CD4-positive, alpha-beta T cell treated with Interleukin-15 for 1 hour (primary cell): ENCODE data around the gene NCAPD3.
A peak's percentile ranks its signal among the peaks of the same experiment; 100 is the strongest.
"Not testable (repeated sequence)": the region's sequence is repeated elsewhere in the genome, so short reads cannot be mapped to it uniquely, and the experiment has no call there.

Source experiments
- DNase-seq: peaks from one replicate; pipeline ENCODE4 v3.0.0-alpha.2; 2020

Gene NCAPD3, protein sequence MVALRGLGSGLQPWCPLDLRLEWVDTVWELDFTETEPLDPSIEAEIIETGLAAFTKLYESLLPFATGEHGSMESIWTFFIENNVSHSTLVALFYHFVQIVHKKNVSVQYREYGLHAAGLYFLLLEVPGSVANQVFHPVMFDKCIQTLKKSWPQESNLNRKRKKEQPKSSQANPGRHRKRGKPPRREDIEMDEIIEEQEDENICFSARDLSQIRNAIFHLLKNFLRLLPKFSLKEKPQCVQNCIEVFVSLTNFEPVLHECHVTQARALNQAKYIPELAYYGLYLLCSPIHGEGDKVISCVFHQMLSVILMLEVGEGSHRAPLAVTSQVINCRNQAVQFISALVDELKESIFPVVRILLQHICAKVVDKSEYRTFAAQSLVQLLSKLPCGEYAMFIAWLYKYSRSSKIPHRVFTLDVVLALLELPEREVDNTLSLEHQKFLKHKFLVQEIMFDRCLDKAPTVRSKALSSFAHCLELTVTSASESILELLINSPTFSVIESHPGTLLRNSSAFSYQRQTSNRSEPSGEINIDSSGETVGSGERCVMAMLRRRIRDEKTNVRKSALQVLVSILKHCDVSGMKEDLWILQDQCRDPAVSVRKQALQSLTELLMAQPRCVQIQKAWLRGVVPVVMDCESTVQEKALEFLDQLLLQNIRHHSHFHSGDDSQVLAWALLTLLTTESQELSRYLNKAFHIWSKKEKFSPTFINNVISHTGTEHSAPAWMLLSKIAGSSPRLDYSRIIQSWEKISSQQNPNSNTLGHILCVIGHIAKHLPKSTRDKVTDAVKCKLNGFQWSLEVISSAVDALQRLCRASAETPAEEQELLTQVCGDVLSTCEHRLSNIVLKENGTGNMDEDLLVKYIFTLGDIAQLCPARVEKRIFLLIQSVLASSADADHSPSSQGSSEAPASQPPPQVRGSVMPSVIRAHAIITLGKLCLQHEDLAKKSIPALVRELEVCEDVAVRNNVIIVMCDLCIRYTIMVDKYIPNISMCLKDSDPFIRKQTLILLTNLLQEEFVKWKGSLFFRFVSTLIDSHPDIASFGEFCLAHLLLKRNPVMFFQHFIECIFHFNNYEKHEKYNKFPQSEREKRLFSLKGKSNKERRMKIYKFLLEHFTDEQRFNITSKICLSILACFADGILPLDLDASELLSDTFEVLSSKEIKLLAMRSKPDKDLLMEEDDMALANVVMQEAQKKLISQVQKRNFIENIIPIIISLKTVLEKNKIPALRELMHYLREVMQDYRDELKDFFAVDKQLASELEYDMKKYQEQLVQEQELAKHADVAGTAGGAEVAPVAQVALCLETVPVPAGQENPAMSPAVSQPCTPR (N-terminal part only)

DNA sequence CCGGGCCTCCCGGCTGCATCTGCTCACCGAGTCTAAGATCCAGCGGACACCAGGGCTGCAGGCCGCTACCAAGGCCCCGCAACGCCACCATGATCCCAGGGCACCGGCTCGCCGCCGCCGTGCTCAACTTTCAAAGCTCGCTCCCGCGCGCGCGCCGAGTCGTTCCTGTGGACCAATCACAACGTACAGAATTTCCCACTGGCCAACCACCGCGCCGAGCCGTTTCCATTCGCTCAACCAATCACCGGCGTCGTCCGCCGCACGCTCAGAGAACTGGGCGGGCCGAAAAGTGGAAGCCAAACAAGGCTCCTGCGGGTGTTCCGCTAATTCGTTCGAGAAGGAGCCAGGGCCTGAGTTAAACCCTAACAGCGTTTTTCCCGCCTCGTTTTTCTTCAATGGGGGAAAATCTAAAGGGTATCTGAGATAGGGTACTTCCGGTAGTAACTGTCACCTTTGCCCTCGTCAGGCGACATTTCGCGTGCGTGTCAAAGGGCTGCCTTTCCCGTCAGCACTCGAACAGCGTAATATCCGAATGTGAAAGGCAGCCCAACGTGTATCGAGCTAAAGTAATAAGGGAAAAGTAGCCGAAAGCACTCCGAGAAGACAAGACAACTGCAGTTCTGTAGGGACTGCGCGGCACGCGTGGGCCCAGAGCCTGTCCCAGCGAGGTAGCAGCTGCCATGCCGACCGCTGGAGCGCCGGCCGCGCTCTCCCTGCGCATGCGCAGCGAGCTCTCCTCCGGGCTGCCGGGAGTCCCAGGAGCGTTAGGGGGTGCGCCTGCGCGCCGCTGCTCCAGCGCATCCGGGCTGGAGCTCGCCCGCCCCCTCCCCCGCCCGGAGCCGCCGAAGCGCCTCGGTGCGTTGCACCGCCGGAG, at the start of gene NCAPD3, which contains the start of gene VPS26B:
TSS of gene NCAPD3 (minus strand) at position 132 of the 874 bp plus-strand sequence. CDS start at position 91, 41 bp downstream.
TSS of gene VPS26B (plus strand) at position 836 of the 874 bp plus-strand sequence. CDS start 452 bp downstream, outside the sequence.
- DNase-seq: peak; percentile 96

DNA sequence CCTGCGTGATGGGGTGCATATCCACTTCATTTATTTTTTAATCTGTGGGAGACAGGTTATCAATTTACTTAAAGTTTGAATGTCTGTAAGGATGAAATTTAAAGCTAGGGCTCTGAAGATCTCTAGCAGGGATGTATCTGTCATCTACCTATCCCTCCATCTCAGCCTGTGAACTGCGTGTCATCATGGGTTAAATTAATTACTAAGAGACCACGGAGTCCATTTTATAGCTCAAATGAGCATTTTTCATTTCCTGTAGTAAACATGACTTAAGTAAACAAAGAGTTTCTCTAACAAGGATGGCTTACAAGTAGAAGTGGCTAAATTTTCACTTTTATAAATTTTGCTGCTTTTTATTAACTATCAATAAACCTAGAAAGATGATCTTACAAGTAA, 49.5 kb upstream of the NCAPD3 start:
- DNase-seq: no peak

DNA sequence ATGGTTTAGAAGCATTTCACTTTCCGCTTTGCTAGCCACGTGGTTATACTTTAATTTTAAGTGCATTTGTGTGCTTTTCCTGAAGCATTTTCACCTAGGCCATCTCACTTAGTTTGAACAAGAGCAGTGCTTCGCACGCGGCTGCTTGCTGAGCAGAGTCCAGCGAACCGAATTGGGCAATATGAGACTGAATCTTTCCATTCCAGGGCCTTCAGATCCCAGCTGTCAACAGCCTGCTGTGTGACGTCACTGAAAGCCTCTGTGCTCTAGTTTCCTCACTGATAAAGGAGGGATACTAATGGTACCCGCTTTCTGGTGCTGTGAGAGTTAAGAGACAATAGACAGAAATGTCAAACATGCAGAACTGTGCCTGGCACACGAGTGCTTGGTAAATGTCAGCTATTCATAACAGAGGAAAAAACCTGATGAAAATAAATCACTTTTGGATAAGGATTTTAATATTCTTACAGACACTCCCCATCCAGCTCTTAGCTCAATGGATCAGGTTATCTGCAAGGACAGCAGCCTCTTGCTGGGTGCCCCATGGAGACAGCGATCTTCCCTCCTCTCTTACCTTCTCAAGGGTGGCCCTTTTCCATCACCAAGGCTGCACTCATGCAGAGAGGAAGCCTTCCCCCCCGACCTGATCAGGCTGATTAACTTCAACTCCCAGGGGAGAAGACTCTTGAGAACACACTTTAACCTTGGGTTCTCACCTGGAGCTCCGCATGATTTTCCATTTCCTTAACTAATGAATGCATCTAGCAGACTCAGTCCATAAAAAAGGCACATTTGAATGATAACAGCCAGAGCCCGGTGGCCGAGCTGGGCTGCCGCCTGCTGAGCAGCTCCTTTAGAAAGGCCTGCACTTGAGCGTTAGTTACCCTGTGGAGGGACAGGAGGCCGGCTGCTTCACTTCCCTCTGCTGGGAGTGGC, 48.9 kb upstream of the NCAPD3 start:
- no peak for DNase-seq

DNA sequence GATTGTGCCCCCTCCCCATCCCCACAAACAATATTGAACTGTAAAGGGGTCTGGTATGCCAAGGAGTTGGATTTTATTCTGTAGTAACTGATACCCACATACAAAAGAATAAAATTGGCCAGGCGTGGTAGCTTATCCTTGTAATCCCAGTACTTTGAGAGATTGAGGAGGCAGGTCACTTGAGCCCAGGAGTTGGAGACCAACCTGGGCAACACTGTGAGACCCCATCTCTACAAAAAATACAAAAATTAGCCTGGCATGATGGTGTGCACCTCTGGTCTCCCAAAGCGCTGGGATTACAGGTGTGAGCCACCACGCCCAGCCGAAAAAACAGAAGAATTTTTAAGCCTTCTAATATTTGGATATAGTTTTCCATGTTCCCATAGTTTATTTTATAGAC, 48.2 kb upstream of the NCAPD3 start:
- DNase-seq: no peak

DNA sequence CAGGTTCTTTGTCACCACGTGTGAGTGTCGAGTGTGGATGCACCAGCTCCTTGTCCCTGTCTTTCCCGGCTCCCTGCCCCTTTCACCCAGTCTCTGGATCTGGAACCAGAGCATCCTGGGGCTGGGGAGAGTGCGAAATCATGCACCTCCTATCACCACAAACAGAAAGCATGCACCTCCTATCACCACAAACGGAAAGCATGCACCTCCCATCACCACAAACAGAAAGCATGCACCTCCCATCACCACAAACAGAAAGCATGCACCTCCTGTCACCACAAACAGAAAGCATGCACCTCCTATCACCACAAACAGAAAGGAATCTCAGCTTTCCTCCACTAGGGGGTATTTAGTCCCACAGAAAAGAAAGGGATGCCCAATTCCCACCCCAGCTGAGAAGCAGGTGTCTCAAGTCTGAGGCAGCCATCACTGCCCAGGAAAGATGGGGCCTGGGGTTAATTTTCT, 46.5 kb upstream of the NCAPD3 start:
- no peak for DNase-seq

DNA sequence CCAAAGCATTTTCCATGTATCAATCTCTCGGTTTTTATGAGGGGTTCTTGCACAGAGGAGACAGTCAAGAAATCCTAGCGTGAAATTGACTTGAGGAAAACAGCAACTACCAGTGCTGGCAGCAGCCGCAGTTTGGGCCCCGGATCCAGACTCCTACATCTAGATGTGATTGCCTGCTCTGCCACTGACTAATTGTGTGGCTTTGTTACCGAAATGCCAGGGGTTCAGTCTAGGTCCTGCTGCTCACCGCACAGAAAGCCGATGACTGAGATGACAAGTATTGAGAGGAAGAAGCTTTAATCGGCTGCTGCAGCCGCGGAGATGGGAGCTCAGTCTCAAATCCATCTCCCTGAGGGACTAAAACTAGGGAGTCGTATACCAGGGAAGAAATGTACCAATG, 44.2 kb upstream of the NCAPD3 start:
- DNase-seq: no peak

DNA sequence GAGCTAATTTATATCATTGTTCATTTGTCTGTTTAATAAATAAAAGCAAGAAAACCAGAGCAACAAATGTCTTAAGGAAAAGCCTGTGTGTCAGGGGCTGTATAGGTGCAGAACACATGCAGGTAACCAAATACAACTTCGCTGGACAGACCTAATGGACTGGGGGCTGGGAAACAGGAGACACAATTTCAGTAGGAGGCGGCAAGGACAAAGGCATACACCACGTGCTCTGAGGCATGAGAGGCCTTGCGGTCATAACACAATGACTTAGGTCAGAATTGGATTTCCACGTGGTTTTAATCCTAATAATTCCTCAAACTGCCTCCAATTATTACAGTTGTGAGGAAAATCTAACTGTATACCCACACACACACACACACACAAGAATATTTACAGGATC, 43.7 kb upstream of the NCAPD3 start:
- no peak for DNase-seq

DNA sequence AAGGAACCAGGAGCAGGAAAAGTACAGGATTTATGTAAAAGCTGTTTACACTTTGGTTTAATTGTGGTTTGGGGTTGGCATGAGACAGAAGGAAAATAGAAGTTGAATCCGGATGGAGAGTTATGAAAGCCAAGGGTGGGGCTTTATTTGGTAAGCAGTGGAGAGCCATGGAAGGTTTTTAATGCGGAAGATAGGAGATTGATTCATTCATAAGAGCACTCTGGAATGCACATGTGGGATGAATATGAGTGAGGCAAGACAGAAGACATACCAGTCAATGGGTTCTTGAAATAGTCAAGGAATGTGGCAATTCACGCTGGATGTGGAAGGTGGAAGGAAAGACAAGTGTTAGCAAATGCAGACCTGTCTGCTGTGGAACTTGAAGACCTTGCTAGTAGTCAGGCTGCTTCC, 43.1 kb upstream of the NCAPD3 start:
- DNase-seq: no peak

DNA sequence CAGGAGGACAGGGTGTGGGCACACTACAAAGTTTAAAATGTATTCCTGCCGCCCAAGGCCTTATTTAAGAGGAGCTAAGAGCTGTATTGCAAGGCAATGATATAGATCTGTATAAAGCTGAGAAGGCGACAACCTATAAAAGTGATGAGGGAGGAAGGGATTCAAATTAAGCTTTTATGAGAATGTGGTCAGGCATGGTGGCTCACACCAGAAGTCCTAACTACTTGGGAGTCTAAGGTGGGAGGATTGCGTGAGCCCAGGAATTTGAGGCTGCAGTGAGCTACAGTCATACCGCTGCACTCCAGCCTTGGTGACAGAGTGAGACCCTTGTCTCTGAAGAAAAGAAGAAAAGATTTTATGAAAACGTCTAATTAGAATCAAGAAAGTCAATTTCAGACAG, 42.7 kb upstream of the NCAPD3 start:
- no peak for DNase-seq

DNA sequence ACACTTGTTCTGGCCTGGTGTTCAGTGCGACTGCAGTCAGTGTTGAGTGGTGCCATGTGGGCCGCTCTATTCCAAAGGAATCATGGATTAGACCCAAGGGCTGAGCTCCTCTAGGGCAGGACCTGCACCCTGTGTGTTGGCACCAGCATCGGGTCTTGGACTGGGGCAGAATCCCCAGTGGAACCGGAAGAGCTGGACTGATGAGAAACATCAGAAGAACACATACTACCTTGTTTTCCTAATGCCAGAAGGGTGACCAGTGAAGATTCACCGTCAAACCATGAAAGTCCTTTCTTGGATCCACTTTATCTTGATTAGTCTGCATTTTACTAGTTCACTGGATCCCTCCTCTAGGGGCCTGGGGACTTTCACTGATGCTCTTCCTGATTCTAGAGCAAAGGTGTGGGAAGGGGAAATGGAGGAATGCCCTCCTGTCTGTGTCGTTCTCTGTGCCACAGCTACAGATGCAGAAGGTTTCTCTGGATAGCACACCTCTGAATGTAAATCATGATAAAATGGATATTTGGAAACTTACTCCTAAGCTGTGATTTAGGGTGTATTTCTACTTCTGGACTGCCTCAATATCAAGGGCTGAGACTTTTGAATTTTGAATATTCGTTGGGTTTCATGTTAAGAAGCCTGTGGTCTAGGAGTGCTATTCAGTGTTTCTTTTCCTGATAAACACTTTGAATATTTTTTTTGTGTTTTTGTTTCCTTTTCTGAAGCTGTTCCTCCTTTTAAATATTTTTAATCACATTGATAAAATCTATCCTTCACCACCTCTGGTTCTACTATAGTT, 41.4 kb upstream of the NCAPD3 start:
- DNase-seq: no peak

DNA sequence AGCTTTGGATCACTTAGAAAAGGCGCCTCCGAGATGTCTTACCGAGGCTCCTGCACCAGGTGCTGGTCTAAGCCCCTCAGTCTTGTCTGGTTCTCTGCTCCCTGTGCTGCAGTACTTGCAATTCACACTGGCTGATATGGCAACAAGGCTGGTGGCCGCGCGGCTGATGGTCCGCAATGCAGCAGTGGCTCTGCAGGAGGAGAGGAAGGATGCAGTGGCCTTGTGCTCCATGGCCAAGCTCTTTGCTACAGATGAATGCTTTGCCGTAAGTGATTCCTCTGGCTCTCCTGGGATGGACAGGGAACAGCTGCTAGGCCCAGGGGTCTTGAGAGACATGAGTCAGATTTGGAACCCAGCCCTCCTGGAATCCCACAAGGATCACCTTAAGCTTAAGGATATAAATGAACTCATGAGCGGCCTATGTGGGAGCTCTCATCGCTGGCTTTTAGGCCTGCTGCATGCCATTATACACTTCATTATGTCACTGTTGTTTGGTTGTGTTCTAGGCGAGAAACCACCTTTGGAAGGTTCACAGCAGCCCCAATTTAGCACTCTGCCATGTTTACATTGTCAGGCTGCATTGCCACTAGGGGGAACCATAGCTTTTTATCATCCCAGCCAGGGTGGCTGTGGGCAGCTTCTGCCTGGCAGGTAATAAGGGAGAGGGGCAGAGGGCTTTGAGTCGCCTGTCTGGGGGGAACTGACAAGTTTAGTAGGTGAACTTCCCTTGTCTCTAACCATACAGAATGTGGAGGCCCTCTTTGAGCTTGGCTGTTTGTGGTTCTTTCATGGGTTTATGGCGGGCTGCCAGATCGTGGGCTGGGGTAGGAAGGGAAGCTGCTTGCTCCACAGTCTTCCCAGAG, 38.1 kb upstream of the NCAPD3 start:
- DNase-seq: no peak

DNA sequence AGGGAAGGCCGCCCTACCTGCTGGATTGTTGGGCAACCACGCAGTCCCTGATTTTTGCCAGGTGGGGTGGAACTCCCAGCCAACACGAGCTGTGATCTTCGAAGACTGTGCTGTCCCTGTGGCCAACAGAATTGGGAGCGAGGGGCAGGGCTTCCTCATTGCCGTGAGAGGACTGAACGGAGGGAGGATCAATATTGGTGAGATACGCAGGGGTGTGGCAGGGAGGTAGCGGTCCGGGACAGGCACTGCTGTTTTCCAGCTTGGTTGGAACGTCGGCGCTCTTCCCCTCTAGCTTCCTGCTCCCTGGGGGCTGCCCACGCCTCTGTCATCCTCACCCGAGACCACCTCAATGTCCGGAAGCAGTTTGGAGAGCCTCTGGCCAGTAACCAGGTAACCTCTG, 37.2 kb upstream of the NCAPD3 start:
- DNase-seq: no peak

DNA sequence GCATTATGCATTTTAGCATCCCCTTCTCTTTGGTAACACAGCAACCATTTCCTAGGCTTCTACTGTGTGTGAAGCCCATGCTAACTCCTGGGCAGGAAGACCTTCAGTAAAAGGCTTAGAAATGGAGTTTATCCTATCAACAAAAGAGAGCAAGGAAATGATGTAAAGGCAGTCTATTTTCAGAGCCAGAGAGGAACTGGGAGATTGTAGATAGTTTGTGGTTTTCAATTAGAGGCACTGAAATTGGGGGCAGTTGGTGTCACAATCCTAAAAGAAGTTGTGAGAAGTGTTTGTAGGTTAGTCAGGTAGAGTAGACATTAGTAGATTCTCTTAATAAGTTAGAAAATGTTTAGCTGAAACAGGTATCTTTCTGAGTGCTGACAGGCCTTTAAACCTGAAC, 36.7 kb upstream of the NCAPD3 start:
- DNase-seq: no peak

DNA sequence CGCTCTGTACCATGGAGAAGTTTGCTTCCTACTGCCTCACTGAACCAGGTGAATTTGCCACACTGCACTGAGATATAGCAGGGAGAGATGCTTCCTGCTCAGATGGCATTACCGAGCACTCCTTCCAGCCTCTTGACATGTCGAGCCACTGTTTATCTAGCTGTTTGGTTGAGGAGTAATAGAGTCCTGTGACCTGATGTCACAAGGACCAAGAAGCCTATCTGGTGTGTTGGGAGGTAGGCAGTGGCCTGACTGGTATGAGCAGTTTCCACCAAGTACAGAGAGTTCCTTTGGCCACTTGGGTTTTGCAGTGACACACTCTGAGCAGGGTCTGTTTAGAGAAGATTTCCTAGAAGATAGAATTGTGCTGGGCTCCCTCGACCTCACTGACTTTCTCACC, 34.8 kb upstream of the NCAPD3 start:
- no peak for DNase-seq

DNA sequence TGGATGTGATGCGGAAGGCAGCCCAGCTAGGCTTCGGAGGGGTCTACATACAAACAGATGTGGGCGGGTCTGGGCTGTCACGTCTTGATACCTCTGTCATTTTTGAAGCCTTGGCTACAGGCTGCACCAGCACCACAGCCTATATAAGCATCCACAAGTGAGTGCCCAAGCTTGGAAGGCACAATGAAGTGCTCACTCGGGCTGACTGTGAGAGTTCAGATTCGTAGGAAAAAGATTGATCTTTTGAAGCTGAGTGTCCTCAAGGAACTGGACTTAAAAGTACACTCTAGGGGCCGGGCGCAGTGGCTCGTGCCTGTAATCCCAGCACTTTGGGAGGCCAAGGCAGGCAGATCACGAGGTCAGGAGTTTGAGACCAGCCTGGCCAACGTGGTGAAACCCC, 33.3 kb upstream of the NCAPD3 start:
- DNase-seq: no peak

DNA sequence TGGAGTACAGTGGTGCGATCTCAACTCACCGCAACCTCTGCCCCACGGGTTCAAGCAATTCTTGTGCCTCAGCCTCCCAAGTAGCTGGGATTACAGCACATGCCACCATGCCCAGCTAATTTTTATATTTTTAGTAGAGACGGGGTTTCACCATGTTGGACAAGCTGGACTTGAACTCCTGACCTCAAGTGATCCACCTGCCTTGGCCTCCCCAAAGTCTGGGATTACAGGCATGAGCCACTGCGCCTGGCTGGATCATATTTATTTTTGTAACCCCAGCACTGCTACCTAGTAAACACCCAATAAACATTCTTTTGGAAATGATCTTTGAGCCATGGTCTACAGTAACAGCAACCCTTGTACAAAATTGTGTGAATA, 31.4 kb upstream of the NCAPD3 start:
- not testable (repeated sequence) for DNase-seq

DNA sequence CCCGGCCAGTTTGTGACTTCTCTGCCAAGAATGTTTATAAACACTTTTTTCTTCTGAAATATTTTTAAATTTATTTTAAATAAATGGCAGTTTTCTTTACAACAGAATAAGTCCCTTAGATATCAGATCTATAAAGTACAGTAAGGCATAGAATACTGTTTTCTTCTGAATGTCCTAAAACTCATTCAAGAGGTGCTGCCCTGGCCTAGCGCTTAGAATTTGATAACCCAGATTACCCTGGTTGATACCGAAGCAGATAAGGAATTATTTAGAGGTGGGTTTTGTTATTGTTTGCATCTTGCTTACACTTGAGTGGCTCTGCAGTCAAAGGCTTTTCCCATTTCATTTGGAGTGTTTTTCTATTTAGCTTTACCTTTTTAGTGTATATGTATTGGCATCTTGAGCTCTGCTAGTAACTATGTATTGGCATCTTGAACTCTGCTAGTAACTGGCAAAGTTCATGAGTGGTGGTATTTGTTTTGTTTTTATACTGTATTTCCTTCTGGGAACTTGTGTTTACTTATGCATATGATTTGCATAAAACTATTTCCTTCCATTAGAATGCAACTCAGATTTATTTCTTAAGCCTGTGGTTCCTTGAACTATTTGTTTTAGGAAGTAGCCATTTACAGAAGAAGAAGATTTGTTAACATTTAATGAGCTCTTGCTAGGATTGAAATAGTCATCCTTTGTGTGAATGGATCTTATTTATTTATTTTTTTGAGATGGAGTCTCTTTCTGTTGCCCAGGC, 30.8 kb upstream of the NCAPD3 start:
- DNase-seq: no peak
